ENCODE measurements around the gene ASB7.

The ASB7 gene

DNA sequence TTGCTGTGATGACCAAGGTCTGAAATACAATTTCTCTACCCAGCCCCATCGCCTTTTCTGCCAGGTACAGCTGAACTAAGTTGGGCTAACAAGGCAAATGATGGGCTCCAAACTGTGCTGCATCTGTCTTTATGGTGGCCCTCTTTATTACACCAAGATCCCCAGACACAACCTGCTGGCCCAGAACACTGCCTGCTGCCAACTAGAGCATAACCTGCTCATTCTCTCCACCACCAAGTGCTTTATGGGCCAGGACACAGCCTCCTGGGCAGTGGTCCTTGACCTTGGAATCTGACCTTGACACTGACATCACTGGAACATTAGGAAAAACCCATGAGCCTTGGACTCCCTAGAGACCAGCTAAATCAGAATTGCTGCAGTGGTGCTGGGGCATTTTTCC lies 3.7 kb upstream of the ASB7 start:
- no peak for DNase-seq

- DNase-seq: no peak
Observed at GRCh38 chr15:100601163-100601562, 1.2 kb upstream of the ASB7 start.

GRCh38 chr15:100601617-100602063 lies 749 bp upstream of the ASB7 start:
- peak; percentile 28 for DNase-seq

- DNase-seq: no peak
Observed at GRCh38 chr15:100602823-100603393, 519 bp downstream of the ASB7 start.

GRCh38 chr15:100612539-100612938 lies 10.2 kb downstream of the ASB7 start:
- no peak for DNase-seq

DNA sequence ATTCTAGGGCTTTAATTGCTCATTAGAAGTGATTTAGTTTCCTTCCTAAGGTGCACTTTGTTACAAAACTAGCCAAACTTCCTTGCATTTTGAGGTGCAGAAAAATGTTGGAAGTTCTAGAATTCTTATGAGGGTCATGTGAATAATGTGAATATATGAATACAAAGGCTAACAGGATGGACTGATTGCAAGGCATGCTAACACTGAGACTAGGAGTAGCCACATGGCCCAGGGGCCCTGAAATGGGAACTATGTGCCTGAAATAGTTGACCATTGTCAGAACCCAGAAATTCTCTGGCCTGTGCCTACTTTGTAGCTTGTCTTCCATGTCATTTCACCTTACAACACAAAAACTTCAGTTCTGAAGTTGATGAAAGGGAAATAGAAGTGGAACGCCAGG lies 10.8 kb downstream of the ASB7 start:
- no peak for DNase-seq

DNA sequence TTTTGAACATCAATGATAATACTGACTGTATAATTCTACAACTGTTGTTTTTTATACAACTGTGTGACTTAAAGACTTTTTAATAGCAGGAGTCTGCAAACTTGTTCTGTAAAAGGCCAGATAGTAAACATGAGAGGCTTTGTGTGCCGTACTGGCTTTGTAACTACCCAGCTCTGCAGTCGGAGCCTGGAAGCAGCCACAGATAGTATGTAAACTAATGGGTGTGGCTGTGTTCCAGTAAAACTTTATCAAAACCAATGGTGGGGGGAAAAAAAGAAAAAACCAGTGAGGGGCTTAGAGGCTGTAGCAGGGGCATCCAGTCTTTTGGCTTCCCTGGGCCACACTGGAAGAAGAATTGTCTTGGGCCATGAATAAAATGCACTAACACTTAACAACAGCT lies 11.9 kb downstream of the ASB7 start:
- DNase-seq: no peak

DNA sequence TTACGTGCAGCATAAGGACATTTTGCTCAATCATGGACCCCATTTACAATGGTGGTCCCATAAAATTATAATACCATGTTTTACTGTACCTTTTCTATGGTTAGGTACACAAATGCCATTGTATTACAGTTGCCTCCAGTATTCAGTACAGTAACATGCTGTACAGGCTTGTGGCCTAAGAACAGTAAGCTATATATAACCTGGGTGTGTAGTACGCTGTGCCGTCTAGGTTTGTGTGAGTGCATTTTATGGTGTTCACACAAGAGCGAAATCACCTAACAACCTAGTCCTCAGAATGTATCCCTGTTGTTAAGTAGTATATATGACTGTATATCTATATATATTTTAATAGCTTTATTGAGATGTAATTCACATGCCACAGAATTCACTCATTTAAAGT lies 12.5 kb downstream of the ASB7 start:
- DNase-seq: no peak

DNA sequence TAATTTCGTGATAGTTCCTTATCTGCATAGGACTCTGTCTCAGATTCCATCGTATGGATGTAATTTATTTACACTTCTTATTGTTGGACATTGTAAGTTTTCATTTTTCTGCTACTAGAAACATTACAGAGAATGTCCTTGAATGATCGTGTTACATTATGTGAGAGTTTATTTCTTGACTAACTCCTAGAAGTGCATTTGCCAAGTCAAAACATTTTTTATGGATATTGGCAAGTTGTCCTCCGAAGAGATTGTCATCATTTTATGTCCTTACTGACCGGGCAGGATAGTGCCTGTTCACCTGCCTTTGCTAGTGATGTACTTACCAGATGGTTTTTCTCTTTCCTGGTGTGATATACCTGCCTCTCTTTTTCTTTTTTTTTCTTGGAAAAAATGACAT lies 13.4 kb downstream of the ASB7 start:
- no peak for DNase-seq

- DNase-seq: no peak
Observed at GRCh38 chr15:100616700-100617099, 14.3 kb downstream of the ASB7 start.

DNA sequence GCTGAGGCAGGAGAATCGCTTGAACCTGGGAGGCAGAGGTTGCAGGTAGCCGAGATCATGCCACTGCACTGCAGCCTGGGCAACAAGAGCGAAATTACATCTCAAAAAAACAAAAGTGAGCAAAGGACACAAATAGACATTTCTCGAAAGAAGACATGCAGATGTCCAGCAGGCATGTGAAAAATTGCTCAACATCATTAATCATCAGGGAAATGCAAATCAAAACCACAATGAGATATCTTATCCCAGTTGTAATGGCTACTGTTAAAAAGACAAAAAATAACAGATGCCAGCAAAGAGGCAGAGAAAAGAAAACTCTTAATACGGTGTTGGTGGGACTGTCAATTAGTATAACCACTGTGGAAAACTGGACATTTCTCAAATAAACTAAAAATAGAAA lies 20.9 kb downstream of the ASB7 start:
- no peak for DNase-seq

GRCh38 chr15:100627789-100628395 lies 25.5 kb downstream of the ASB7 start:
- DNase-seq: peak; percentile 1

DNA sequence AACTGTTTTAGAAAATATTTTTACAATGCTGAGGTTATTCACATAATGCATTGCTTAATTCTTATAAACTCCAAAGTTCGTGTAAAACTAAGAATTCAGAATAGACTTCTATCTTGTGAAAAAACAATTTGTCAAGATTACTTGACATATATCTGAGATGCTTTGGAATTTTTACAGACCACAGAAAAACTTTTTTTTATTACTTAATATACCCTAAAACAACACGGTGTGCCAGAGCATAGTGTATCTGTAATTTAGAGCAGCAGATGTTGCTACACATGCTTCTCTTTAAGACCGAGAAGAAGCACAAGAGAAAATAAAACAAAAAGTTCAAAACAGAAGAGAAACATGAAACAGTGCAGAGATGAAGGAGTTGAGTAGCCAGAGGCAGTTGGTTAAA lies 26.4 kb downstream of the ASB7 start:
- no peak for DNase-seq

DNA sequence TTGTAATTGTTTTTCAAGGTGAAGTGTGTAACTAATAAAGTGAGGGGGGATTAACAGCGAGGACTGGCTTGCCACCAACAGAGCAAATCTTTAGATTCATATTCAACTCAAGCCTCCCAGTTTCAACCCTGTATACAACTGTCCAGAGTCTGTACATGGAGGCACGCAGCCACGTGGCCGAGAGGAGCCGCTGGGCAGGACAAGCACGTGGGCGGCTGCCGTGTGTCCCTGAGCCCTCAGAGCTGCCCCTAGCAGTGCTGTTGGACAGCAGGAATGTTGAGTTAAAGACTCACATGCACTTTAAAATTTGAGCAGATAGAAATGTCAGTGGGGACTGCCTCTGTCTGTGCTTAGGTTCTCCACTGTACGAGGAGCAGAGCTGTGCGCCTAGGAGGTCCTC lies 29.4 kb downstream of the ASB7 start:
- no peak for DNase-seq

- no peak for DNase-seq
Observed at GRCh38 chr15:100633763-100634075, 31.3 kb downstream of the ASB7 start.

- DNase-seq: no peak
Observed at GRCh38 chr15:100635406-100636071, 33.1 kb downstream of the ASB7 start.

DNA sequence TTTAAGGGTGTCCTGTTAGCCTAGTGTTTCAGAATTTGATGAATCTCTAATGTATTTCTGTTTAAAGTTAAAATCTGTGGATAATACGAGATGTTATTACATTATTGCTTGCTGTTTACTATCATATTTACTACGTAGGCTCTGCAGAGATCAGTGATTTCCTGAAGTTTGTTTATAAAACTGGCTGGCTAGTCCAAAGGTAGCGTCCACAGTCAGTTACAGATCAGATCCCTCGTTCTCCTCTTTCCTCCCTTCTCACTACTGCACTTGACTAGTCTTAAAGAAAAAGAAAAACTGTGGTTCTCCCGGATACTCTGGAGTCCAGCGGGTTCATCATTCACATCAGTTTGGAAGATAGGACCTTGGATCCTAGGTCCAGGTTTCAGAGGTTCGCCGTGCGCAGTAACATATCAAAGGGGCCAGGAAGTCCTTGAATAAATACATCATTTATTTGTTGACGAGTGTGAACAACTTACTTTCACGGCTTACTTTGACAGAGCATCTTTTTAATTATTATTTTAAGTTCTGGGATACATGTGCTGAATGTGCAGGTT lies 35.9 kb downstream of the ASB7 start:
- DNase-seq: no peak

DNA sequence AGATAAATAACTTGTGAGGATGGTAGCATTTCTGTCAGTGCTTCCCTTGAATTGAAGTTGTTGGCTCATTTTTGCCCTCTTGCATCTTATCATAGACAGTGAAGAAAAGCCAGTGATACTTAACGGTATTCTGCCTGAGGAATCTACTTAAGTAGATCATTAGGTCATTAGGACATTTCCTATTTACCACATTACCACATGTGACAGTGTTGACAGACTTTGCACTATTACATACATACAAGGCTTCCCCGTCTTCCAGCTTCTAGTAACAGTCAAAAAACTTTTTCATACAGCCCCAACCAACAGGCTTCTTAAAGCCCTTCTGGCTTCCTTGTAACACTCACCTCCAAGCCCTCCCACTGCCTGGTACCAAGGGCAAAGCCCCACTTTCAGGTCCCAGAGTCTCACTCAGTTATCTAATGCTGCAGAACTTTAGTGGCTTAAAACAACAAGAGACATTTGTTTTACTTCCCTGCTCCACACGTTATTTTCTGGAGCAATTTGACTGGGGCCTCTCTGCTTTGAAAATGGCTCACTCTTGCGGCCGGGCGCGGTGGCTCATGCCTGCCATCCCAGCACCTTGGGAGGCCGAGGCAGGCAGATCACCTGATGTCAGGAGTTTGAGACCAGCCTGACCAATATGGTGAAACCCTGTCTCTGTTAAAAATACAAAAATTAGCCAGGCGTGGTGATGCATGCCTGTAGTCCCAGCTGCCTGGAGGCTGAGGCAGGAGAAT lies 40.0 kb downstream of the ASB7 start:
- DNase-seq: no peak

- no peak for DNase-seq
Observed at GRCh38 chr15:100642950-100643338, 40.6 kb downstream of the ASB7 start.

DNA sequence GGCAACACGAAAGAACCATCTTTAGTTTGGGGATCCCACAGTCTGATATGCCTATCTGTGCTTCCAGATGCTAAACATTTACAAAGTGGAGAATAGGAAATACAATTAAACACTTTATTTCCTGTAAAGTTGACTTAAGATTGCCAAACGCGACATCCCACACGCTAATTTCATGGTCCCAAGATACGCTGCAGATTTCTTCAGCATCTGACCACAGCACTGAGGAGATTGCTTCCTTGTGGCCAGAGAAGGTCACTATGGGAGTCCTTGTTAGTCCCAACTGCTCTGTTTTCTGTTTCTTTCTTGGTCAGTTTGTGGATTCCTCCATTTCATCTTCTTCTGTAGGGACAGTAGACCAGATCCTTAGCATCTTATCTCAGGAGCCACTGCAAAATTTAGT lies 43.3 kb downstream of the ASB7 start:
- DNase-seq: no peak

GRCh38 chr15:100648951-100649350 lies 46.6 kb downstream of the ASB7 start:
- DNase-seq: no peak

- no peak for DNase-seq
Observed at GRCh38 chr15:100650685-100651084, 48.3 kb downstream of the ASB7 start.

GRCh38 chr15:100651253-100651652 lies 48.9 kb downstream of the ASB7 start:
- no peak for DNase-seq

DNA sequence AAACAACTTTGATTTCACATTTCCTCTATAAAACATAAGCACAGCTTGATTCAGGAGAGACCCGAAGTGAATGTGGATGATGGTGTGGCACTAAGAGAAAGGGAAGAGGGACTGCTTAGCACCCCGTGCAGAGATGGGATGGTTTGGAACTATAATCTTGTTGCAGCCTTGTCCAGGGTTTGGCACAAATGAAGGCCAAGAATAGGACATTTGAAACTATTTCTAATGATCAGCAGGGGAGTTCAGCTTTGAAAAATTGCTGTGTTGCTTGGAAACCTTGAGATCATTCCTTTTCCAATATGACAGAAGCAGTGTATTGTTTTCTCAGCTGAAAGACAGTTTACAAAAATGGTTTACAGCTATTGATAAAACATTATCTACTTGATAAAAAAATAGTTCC lies 49.7 kb downstream of the ASB7 start:
- no peak for DNase-seq
